ENCODE data around the gene NFASC.

The NFASC gene

GRCh38 chr1:204854286-204854685 is 16.4 kb upstream of the NFASC start:
- in situ Hi-C loops (cut with HindIII; ENCODE audit: low sequenced_read_pairs) = no loop called here

GRCh38 chr1:204858363-204858821 is 12.3 kb upstream of the NFASC start:
- in situ Hi-C loops (cut with HindIII; ENCODE audit: low sequenced_read_pairs) = loop anchor here (5.0 kb wide), 1 partner anchor 36 kb away; no protein-coding TSS in a partner anchor

GRCh38 chr1:204859861-204860267 is 10.8 kb upstream of the NFASC start:
- in situ Hi-C loops (cut with HindIII; ENCODE audit: low sequenced_read_pairs) = loop anchor here (5.0 kb wide), 1 partner anchor 38 kb away; no protein-coding TSS in a partner anchor

- in situ Hi-C loops (cut with HindIII; ENCODE audit: low sequenced_read_pairs) = no loop called here
Observed at GRCh38 chr1:204863024-204863423, 7.6 kb upstream of the NFASC start.

GRCh38 chr1:204863730-204864129 is 6.9 kb upstream of the NFASC start:
- in situ Hi-C loops (cut with HindIII; ENCODE audit: low sequenced_read_pairs) = no loop called here

GRCh38 chr1:204866051-204866596 is 4.5 kb upstream of the NFASC start:
- in situ Hi-C loops (cut with HindIII; ENCODE audit: low sequenced_read_pairs) = no loop called here

GRCh38 chr1:204867203-204867602 is 3.5 kb upstream of the NFASC start:
- in situ Hi-C loops (cut with HindIII; ENCODE audit: low sequenced_read_pairs) = no loop called here

GRCh38 chr1:204867666-204868339 is 2.9 kb upstream of the NFASC start:
- in situ Hi-C loops (cut with HindIII; ENCODE audit: low sequenced_read_pairs) = no loop called here

- in situ Hi-C loops (cut with HindIII; ENCODE audit: low sequenced_read_pairs) = no loop called here
Observed at GRCh38 chr1:204868340-204868700, 2.3 kb upstream of the NFASC start.

- in situ Hi-C loops (cut with HindIII; ENCODE audit: low sequenced_read_pairs) = no loop called here
Observed at GRCh38 chr1:204869097-204869496, 1.6 kb upstream of the NFASC start.

- in situ Hi-C loops (cut with HindIII; ENCODE audit: low sequenced_read_pairs) = no loop called here
Observed at GRCh38 chr1:204871405-204872037, 859 bp downstream of the NFASC start.

- in situ Hi-C loops (cut with HindIII; ENCODE audit: low sequenced_read_pairs) = no loop called here
Observed at GRCh38 chr1:204872262-204872881, 1.7 kb downstream of the NFASC start.

GRCh38 chr1:204873176-204873575 is 2.5 kb downstream of the NFASC start:
- in situ Hi-C loops (cut with HindIII; ENCODE audit: low sequenced_read_pairs) = no loop called here

- in situ Hi-C loops (cut with HindIII; ENCODE audit: low sequenced_read_pairs) = no loop called here
Observed at GRCh38 chr1:204873714-204874113, 3.1 kb downstream of the NFASC start.

GRCh38 chr1:204874274-204874673 is 3.6 kb downstream of the NFASC start:
- in situ Hi-C loops (cut with HindIII; ENCODE audit: low sequenced_read_pairs) = no loop called here

- in situ Hi-C loops (cut with HindIII; ENCODE audit: low sequenced_read_pairs) = no loop called here
Observed at GRCh38 chr1:204875255-204875654, 4.6 kb downstream of the NFASC start.

- in situ Hi-C loops (cut with HindIII; ENCODE audit: low sequenced_read_pairs) = no loop called here
Observed at GRCh38 chr1:204878621-204879234, 8.1 kb downstream of the NFASC start.

- in situ Hi-C loops (cut with HindIII; ENCODE audit: low sequenced_read_pairs) = no loop called here
Observed at GRCh38 chr1:204879351-204879750, 8.7 kb downstream of the NFASC start.

- in situ Hi-C loops (cut with HindIII; ENCODE audit: low sequenced_read_pairs) = no loop called here
Observed at GRCh38 chr1:204880906-204881305, 10.2 kb downstream of the NFASC start.

- in situ Hi-C loops (cut with HindIII; ENCODE audit: low sequenced_read_pairs) = no loop called here
Observed at GRCh38 chr1:204882479-204882878, 11.8 kb downstream of the NFASC start.

GRCh38 chr1:204883405-204883804 is 12.7 kb downstream of the NFASC start:
- in situ Hi-C loops (cut with HindIII; ENCODE audit: low sequenced_read_pairs) = no loop called here
